HFFc6 (cell line): ENCODE data around the gene SLC1A4. TPM values are rescaled to one million over a fixed set of nuclear protein-coding genes. Genes with fewer than 3 reads are reported as not detected.
A peak's percentile ranks its signal among the peaks of the same experiment; 100 is the strongest.

ENCODE experiments used
- DNase-seq: peaks from one replicate; pipeline ENCODE4 v3.0.0-alpha.2; 2018
- H3K27ac Mint-ChIP-seq: 2 replicates; pipeline ENCODE4 v1.8.0; 2020; ENCODE audit warnings: mild to moderate bottlenecking, mixed read lengths
- H3K27me3 Mint-ChIP-seq: 2 replicates; pipeline ENCODE4 v1.8.0; 2021; ENCODE audit warnings: mild to moderate bottlenecking, moderate library complexity, mixed read lengths; ENCODE audit not compliant: insufficient read depth
- H3K36me3 Mint-ChIP-seq: 2 replicates; pipeline ENCODE4 v1.8.0; 2021; ENCODE audit warnings: low read depth, mixed read lengths
- H3K4me1 Mint-ChIP-seq: 2 replicates; pipeline ENCODE4 v1.8.0; 2020; ENCODE audit warnings: low read depth, mixed read lengths
- H3K4me3 Mint-ChIP-seq: 2 replicates; pipeline ENCODE4 v1.8.0; 2020; ENCODE audit warnings: mild to moderate bottlenecking, moderate library complexity, mixed read lengths
- H3K9me3 Mint-ChIP-seq: 2 replicates; pipeline ENCODE4 v1.8.0; 2020; ENCODE audit warnings: mild to moderate bottlenecking, mixed read lengths
- CTCF ChIP-seq: fragments of 200-600 bp; sonication (generic); IDR thresholded peaks from 2 replicates; pipeline ENCODE4 v1.5.0; 2021; ENCODE audit warnings: antibody characterized with exemption, mild to moderate bottlenecking
- total RNA-seq, 6 experiments: library from RNA; stranded (reverse); fragmentation: NEBNext Ultra II Directional; extraction: Animal tissue kit (Norgen Biotek cat#: 25700); gene quantifications; 2 replicates in 1 of 6; 3 replicates in 5 of 6; pipeline ENCODE4 v1.2.3, GENCODE V29; 2021

Gene SLC1A4
- total RNA-seq, 6 experiments from 2014 or later = 7.2 to 10.3 (median 9.0) TPM

- peaks cover 5% of the 10 kb centered on the region for H3K36me3 Mint-ChIP-seq
- H3K27me3 Mint-ChIP-seq = peaks cover 19% of the 10 kb centered on the region
- DNase-seq = no peak
- no peak for TF ChIP-seq CTCF
- peaks cover 21% of the 10 kb centered on the region for H3K4me1 Mint-ChIP-seq
- H3K27ac Mint-ChIP-seq = no peak overlapping the region
- H3K4me3 Mint-ChIP-seq = no peak overlapping the region
- H3K9me3 Mint-ChIP-seq = peaks cover 5% of the 10 kb centered on the region
Measured at GRCh38 chr2:64951306-64951953, 37.8 kb upstream of the SLC1A4 start.

GRCh38 chr2:64952096-64952495 lies 37.1 kb upstream of the SLC1A4 start:
- peaks cover 15% of the 10 kb centered on the region for H3K4me1 Mint-ChIP-seq
- H3K27ac Mint-ChIP-seq = no peak overlapping the region
- peaks cover 5% of the 10 kb centered on the region for H3K36me3 Mint-ChIP-seq
- no peak for DNase-seq
- no peak overlapping the region for H3K4me3 Mint-ChIP-seq
- H3K9me3 Mint-ChIP-seq = peaks cover 5% of the 10 kb centered on the region
- TF ChIP-seq CTCF = no peak
- H3K27me3 Mint-ChIP-seq = peaks cover 20% of the 10 kb centered on the region

- DNase-seq = peak; percentile 89
- H3K4me1 Mint-ChIP-seq = peaks cover 15% of the 10 kb centered on the region
- no peak overlapping the region for H3K27ac Mint-ChIP-seq
- peaks cover 20% of the 10 kb centered on the region for H3K27me3 Mint-ChIP-seq
- H3K36me3 Mint-ChIP-seq = peaks cover 5% of the 10 kb centered on the region
- TF ChIP-seq CTCF = no peak
- no peak overlapping the region for H3K4me3 Mint-ChIP-seq
- peaks cover 5% of the 10 kb centered on the region for H3K9me3 Mint-ChIP-seq
Measured at GRCh38 chr2:64952511-64953482, 36.4 kb upstream of the SLC1A4 start.

GRCh38 chr2:64955467-64955866 lies 33.7 kb upstream of the SLC1A4 start:
- no peak overlapping the region for H3K4me3 Mint-ChIP-seq
- peaks cover 5% of the 10 kb centered on the region for H3K9me3 Mint-ChIP-seq
- peaks cover 5% of the 10 kb centered on the region for H3K36me3 Mint-ChIP-seq
- peaks cover 10% of the 10 kb centered on the region for H3K4me1 Mint-ChIP-seq
- H3K27me3 Mint-ChIP-seq = peaks cover 30% of the 10 kb centered on the region
- DNase-seq = no peak
- no peak for TF ChIP-seq CTCF
- no peak overlapping the region for H3K27ac Mint-ChIP-seq

GRCh38 chr2:64957109-64957903 lies 31.9 kb upstream of the SLC1A4 start:
- Mint-ChIP-seq H3K4me3 (no peak overlapping the region), H3K4me1 (peaks cover 8% of the 10 kb centered on the region), H3K27ac (no peak overlapping the region), H3K9me3 (peaks cover 5% of the 10 kb centered on the region), H3K27me3 (peaks cover 28% of the 10 kb centered on the region), H3K36me3 (peaks cover 5% of the 10 kb centered on the region)
- DNase-seq = no peak
- TF ChIP-seq CTCF = no peak
